ENCODE results near the gene MPHOSPH10. TPM values are rescaled to one million over a fixed set of nuclear protein-coding genes. Genes with fewer than 3 reads are reported as not detected.
"Not testable (repeated sequence)": the region's sequence is repeated elsewhere in the genome, so short reads cannot be mapped to it uniquely, and the experiment has no call there.

The MPHOSPH10 gene
- polyA plus RNA-seq, 1 donor: 55.8 TPM

- DNase-seq: no peak
Observed at GRCh38 chr2:71122387-71123298, 7.8 kb upstream of the MPHOSPH10 start.

DNA sequence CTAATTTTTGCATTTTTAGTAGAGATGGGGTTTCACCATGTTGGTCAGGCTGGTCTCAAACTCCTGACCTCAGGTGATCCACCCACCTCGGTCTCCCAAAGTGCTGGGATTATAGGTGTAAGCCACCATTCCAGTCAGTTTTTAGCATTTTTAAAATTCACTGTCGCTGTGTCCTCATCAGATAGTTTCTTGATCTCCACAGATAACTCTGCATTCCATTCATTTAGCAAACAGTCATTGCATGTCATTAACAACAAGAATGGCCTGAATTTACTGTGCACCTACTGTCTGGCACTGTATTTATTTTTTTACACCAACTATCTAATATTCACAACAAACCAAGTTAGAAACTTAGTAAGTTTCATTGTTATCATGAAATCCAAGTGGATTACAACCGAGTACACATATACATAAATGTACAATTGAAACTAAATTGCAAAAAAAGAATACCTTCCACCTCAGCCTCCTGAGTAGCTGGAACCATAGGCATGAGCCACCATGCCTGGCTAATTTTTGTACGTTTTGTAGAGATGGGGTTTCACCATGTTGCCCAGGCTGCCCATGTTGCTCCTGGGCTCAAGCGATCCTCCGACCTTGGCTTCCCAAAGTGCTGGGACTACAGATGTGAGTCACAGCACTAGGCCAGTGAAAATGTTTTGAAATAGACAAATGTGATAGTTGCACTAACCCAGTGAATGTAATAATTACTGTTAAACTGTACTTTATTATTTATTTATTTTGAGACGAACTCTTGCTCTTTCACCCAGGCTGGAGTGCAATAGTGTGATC, 4.7 kb upstream of the MPHOSPH10 start:
- DNase-seq: no peak

GRCh38 chr2:71126957-71127356, 3.5 kb upstream of the MPHOSPH10 start:
- no peak for DNase-seq

DNA sequence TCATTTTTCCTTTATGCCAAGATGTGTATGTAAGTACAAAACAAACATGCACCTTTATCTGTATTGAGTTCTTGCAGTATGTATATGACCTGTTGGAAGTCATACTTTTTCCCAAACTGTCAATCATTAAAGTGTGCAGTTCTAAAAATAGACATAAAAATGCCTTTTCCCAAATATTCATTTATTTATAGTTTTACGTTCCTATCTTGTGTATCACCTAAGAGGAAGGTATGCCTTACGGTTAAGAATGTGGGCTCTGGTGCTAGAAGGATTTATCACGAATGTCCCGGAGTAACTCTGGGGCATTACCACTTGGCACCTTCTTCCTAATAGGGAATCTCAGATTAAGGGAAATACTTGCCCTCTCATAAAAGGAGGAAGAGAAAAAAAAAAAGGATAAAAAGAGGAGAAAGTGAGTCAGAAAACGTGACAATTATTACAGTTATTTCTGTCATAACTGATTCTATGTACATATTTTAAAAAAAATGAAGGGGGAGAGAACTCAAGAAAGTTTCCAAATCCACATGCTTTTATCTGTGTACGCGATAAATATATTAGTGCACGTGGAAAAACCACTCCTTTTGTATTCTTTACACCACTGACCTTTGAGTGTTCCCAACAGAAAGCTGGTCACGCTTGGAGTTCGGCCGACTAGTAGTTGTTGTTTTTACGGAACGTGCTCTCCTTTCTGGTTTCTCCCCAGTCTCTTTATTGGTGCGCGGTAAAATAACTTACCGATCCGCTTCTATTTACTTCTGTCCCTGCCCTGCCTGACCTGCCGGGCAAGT, 1.1 kb upstream of the MPHOSPH10 start:
- peak; percentile 52 for DNase-seq

GRCh38 chr2:71129902-71130151, 607 bp upstream of the MPHOSPH10 start:
- no peak for DNase-seq

GRCh38 chr2:71130905-71131244, 441 bp downstream of the MPHOSPH10 start:
- no peak for DNase-seq

- DNase-seq: not testable (repeated sequence)
Observed at GRCh38 chr2:71131387-71132166, 1.1 kb downstream of the MPHOSPH10 start.

DNA sequence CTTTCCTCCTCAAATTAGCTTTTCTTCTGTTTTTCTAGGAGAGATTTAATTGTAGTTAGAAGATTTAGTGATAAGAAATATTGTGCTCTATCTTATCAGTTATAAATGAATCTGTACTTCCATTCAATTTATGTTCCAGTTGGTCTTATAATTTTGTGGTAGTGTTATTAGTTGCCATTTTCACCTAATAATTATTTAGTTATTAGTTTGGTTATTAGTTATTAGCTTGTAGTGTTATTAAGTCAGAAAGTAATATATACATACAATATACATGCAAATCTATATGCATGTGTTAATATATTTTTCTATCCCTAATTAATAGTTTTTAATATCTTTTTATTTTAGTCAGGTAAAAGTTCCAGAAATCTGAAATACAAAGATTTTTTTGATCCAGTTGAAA, 3.2 kb downstream of the MPHOSPH10 start:
- no peak for DNase-seq

- no peak for DNase-seq
Observed at GRCh38 chr2:71136174-71136573, 5.7 kb downstream of the MPHOSPH10 start.

- DNase-seq: no peak
Observed at GRCh38 chr2:71143782-71144181, 13.3 kb downstream of the MPHOSPH10 start.

DNA sequence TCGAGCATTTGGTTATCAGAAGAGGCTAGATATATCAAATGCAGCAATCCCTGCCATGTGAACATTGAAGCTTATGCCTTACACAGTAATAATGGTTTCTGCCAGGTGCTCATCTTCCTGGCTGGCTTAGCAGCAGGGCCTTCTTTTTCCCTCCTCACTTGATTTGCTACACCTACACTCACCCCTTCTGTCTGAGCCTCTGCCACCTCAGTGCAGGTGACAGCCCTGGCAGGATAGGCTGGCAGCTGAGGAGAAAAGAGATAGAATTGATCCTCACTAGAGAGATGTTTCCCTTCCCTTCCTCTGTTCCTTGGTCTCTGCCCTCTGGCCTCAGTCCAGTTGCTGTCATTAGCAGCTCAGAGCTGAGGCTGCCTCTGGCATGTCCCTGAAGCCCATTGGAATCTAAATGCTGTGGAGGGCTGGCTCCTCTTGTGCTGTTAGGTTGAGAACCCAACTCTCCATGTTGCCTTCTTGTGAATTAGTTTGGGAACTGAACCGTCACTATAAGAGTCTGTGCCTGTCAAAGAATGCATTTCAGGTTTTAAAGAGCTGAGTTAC, 18.2 kb downstream of the MPHOSPH10 start:
- DNase-seq: no peak

DNA sequence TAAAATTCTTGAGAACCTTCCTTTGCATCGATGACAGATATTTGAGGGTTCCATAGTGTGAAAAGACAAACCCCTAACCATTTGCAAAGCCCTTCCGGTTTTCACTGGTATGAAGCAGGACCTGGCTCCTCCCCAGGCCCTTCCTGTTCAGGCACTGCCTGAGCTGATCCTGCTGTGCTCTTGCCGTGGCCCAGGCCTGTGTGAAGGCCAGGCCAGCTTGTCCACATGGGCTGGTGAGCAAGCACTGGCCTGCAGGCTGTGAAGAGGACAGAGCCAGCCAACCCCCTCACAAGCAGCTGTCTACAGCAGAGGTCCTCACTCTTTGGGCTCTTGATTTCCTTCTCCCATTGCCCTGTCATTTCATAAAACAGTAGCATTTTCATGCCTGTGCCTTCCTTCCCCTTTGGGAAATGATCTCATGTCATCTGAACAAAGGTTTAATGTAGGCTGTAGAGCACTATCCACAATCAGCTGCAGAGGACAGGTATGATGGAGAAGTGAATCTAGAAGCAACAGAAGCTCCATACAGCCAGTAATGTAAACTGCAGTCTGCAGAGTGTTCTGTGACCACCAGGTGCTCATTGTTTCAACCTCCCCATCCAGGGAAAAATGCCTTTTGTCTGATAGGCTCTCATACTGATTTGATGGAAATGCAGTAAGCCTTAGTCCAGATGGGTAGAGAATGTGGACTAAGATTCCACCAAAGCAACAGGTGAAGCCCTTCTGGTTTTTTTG, 19.8 kb downstream of the MPHOSPH10 start:
- no peak for DNase-seq

DNA sequence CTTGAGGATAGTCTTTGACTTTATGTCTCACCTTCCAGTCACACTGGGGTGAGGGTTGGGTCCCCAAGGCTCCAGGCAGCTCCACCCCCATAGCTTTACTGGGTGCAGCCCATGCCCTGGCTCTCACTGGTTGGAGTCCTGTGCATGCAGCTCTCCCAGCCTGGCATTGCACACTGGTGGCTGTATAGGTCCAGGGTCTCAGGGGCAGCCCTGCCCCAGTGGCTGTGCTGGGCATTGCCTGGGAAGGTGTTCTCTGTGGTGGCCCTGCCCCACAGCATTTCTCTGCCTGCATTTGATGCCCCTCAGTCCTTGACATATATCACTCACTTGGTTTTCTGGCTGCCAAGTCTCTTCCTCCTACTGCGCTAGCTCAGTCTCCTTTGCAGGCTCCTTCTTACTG, 21.2 kb downstream of the MPHOSPH10 start:
- no peak for DNase-seq

DNA sequence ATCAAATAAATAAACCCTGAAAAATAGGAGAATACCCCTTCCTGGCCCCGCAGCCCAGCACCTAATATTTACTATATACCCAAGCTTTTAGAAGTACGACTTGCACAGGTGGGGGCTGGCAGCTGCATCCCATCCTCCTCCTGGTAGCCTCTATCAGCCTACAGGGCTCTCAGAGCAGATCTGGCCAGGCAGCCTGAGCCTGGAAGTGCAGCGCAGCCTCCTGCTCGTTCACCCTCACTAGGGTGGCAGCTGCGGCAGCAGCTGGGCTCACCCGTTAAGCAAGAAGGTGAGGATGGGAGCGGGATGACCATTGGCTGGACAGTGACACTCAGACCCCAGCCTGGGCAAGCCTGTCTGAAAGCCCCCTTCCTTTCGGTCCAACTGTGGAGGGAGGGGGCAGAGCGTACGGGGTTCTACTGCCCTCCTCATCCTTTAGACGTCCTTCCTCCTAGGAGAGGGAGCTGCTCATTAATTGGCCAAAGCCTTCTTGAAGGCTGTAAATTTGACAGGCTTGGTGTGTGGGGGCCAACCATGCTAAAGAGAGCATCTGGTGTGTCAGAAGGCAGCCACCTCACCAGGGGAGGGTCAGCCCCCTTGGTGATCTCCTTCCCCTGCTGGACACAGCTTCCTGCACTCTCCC, 23.3 kb downstream of the MPHOSPH10 start:
- no peak for DNase-seq

DNA sequence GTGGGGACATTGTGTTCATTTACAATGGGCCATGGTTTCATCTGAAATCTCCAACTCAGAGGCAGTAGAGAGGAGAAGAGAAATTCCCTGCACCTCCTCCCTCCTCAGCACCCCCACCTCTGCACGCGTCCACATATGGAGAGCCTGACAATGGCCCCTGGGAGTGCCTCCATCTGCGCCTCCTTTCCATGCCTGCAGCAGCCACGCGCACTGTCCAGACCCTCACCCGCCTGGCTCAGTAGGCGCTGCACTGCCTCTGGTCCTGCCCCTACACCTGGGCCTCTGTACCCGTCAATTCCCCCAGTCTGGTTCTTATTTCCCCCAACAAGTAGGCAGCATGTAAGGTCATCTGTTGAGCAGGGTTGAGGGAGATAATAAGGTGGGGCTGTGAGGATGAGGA, 23.8 kb downstream of the MPHOSPH10 start:
- no peak for DNase-seq

- no peak for DNase-seq
Observed at GRCh38 chr2:71154798-71155197, 24.4 kb downstream of the MPHOSPH10 start.

DNA sequence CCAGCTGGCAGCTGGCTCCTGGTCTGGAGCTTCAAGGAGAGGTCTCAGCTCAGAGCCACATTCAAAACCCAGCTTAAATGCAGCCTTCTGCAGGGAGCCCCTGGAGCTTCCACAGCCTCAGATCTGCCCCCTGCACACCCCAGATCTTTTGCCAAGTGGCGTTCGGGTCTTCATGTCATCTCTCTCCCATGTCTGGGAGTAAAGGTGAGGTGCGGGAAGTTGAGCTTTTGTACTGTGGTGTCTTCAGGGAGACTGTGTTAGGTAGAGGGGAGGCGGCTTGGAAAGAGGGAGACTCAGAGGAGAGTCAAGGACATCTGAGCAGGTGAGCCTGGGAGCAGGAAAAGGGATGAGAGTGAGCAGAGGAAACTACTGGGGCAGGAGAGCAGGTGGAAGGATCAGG, 25.4 kb downstream of the MPHOSPH10 start:
- no peak for DNase-seq

DNA sequence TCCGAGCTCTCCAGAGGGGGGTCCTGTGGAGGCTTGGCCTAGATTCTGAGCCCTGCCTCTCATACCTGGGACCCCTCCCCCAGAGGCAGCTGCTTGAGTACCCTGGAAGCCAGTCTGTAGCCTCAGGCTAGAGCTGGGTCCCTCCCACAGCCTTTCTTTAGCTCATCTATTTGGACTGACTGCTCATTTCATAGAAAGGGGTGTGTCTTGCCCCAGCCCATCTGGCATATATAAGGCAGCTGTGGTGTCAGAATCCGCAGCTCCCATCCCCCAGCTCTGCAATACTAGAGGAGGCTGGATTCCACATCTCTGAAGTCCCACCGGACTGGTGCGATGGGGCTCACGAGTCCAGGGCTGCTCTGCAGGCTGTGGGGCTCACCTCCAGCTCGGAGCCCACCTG, 26.1 kb downstream of the MPHOSPH10 start:
- DNase-seq: peak; percentile 47

- peak; percentile 53 for DNase-seq
Observed at GRCh38 chr2:71157124-71157793, 26.8 kb downstream of the MPHOSPH10 start.

DNA sequence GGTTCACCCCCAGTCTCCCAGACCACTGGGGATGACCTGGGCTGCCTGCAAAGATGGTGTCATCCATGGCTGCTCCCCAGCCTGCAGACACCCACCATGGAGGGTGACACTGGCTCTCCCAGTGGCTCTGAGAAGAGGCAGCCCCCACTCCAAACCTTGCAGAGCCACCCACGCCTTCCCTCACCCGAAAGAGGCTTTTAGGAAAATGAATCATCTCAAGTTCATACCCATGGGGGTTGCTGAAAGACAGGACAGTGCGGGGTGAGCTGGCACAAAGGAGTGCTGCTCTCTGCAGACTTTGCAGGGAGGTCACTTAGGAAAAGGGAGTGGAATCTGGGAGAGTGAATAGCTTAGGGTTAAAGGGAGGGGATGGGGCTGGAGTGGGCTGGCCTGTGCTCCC, 36.4 kb downstream of the MPHOSPH10 start:
- no peak for DNase-seq

All from left kidney (tissue), 2 donors.